ENCODE results near the gene RNF114.
A peak's percentile ranks its signal among the peaks of the same experiment; 100 is the strongest.
"Not testable (repeated sequence)": the region's sequence is repeated elsewhere in the genome, so short reads cannot be mapped to it uniquely, and the experiment has no call there.

Gene RNF114

GRCh38 chr20:49955167-49955566 is 19.0 kb downstream of the RNF114 start:
- no peak for TF ChIP-seq CTCF (IDR thresholded peaks at IDR 0.05; ENCODE audit: control insufficient read depth, insufficient read depth, low read depth, low read length, missing control alignments)
- DNase-seq (ENCODE audit: low read depth) = no peak
- H3K4me3 ChIP-seq (ENCODE audit: control insufficient read depth, low read depth, low read length) = no peak overlapping the region

GRCh38 chr20:49955830-49956396 is 19.7 kb downstream of the RNF114 start:
- not testable (repeated sequence) for DNase-seq (ENCODE audit: low read depth); H3K4me3 ChIP-seq (ENCODE audit: control insufficient read depth, low read depth, low read length)

GRCh38 chr20:49956689-49957088 is 20.5 kb downstream of the RNF114 start:
- no peak for DNase-seq (ENCODE audit: low read depth)
- TF ChIP-seq CTCF (IDR thresholded peaks at IDR 0.05; ENCODE audit: control insufficient read depth, insufficient read depth, low read depth, low read length, missing control alignments) = no peak
- H3K4me3 ChIP-seq (ENCODE audit: control insufficient read depth, low read depth, low read length) = no peak overlapping the region

- DNase-seq (ENCODE audit: low read depth); H3K4me3 ChIP-seq (ENCODE audit: control insufficient read depth, low read depth, low read length): not testable (repeated sequence)
Observed at GRCh38 chr20:49957089-49957938, 21.1 kb downstream of the RNF114 start.

GRCh38 chr20:49961413-49961812 is 25.2 kb downstream of the RNF114 start:
- TF ChIP-seq CTCF (IDR thresholded peaks at IDR 0.05; ENCODE audit: control insufficient read depth, insufficient read depth, low read depth, low read length, missing control alignments) = no peak
- no peak for DNase-seq (ENCODE audit: low read depth)
- no peak overlapping the region for H3K4me3 ChIP-seq (ENCODE audit: control insufficient read depth, low read depth, low read length)

GRCh38 chr20:49964964-49965780 is 29.0 kb downstream of the RNF114 start:
- no peak for DNase-seq (ENCODE audit: low read depth)
- TF ChIP-seq CTCF (IDR thresholded peaks at IDR 0.05; ENCODE audit: control insufficient read depth, insufficient read depth, low read depth, low read length, missing control alignments) = peak; percentile 65
- H3K4me3 ChIP-seq (ENCODE audit: control insufficient read depth, low read depth, low read length) = no peak overlapping the region

- no peak for DNase-seq (ENCODE audit: low read depth)
- no peak for TF ChIP-seq CTCF (IDR thresholded peaks at IDR 0.05; ENCODE audit: control insufficient read depth, insufficient read depth, low read depth, low read length, missing control alignments)
- H3K4me3 ChIP-seq (ENCODE audit: control insufficient read depth, low read depth, low read length) = no peak overlapping the region
Observed at GRCh38 chr20:49965781-49966305, 29.6 kb downstream of the RNF114 start.

All from AG09309 (cell line).